Stimulated activated CD4-positive, alpha-beta T cell treated with anti-CD3 and anti-CD28 coated beads, Interleukin-4, amount 100 ng/mL, for 4 hours (primary cell): ENCODE measurements around the gene BPIFB2.
A peak's percentile ranks its signal among the peaks of the same experiment; 100 is the strongest.
"Not testable (repeated sequence)": the region's sequence is repeated elsewhere in the genome, so short reads cannot be mapped to it uniquely, and the experiment has no call there.

Source experiments
- DNase-seq, 2 experiments: peaks; one replicate each; pipeline ENCODE4 v3.0.0-alpha.2; 2020

Gene BPIFB2, protein sequence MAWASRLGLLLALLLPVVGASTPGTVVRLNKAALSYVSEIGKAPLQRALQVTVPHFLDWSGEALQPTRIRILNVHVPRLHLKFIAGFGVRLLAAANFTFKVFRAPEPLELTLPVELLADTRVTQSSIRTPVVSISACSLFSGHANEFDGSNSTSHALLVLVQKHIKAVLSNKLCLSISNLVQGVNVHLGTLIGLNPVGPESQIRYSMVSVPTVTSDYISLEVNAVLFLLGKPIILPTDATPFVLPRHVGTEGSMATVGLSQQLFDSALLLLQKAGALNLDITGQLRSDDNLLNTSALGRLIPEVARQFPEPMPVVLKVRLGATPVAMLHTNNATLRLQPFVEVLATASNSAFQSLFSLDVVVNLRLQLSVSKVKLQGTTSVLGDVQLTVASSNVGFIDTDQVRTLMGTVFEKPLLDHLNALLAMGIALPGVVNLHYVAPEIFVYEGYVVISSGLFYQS

GRCh38 chr20:33007376-33008335 lies at the start of gene BPIFB2:
BPIFB2 (plus strand) TSS chr20:33007704; CDS start chr20:33008575, 871 bp downstream.
- DNase-seq: no peak

DNA sequence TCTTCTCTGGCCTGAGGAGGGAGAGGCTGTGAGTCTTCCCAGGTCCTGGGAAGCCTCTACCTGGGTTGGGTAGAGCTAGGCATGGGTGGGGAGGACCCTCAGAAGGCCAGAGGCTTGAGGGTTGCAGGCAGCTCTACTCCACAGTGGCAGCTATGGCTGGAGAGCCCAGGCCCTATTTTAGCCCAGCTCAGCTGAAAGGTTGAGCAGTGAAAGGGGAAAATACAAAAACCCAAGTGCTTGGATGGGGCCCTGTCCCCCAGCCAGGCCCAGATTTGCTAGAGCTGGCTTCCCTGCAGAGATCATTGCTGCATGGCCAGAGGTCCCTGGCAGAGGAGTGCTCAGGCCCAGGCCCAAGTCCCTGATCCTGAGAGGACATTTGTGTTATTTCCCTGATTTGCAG lies 48.9 kb upstream of the BPIFB2 start:
- DNase-seq: no peak

DNA sequence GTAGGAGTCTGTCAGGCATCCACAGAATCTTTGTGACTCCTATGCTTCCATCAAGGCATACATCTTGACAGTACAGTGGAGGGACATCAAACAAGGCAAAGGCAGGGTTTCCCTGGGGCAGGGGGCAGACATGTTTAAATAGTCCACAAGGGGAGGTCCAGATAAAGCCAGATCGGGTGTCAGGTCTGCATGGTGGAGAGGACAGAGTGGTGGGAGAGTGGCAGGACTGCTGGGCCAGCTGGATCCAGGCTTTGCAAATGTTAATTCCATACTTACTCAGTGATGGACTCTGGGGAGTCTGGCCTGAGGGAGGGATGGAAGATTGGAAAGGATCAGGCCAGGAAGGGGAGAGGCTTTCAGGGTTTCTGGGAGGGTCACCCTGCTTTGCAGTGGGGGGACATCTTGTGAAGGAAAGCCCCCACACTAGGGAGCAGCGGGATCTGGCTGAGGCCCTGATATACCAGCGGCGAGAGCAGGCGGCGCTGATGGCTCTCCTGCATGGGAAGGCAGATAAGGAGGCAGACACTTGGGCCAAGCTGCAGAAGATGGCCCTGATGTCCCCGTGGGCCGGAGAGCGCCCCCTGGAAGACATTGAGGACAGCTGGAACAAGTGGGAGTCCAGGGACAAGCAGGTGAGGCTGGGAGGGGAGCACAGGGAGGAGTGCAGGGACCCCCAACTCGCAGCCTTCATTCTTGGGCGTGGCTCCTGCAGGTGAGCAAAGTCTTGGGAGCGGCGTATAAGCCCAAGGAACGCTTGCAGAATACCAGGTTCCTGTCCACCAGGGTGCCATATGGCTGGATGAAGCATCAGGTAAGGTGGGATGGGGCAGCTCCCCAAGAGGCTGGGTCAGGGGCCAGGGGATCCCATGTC lies 47.9 kb upstream of the BPIFB2 start:
- DNase-seq: no peak

DNA sequence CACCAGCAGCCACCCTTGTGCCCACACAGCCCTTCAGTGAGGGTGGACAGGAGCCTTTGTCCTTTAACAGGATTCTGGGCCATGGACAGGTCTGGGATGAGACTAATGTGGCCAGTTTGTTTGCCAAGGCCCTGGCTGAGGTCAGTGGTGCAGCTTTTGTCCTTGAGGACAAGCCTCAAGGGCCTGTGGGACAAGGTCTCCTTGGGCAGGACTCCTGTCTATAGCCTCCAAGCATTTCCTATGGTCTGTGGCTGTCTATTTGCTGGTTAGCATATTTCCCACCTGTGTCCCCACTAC lies 47.3 kb upstream of the BPIFB2 start:
- DNase-seq: no peak

- no peak for DNase-seq
These were observed 46.4 kb upstream of the BPIFB2 start for GRCh38 chr20:32960849-32961731.

DNA sequence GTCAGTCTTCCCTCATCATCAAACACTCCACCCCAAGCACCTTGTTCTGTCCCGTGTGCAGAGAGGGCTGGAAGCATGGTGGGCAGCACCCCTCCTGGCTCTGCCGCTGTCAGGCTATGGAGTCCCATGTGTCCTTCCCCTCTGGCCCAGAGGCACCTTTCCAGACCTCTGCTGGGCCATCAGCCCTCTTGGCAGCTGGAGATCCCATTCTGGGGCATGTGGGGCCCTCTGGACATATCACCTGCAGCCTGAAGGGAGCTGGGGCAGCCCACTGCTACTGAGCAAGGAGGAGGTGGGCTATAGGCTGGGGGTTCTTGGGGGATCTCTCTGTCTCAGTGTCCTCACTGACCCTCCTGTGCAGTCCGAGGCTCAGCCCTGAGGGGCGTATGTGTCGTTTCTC lies 45.5 kb upstream of the BPIFB2 start:
- no peak for DNase-seq

DNA sequence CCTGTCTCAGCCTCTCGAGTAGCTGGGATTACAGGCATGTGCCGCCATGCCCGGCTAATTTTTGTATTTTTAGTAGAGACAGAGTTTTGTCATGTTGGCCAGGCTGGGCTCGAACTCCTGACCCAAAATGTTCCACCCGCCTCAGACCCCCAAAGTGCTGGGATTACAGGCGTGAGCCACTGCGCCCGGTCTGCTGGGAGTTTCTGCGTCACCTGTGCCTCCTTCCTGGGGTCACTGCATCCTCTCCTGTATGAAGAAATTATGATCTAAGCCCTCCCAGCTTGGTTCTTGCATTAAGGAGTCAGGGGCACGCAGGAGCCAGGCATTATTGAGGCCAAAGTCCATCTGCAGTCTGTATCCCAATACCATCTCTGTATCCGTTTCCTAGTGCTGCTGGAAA lies 44.9 kb upstream of the BPIFB2 start:
- not testable (repeated sequence) for DNase-seq

DNA sequence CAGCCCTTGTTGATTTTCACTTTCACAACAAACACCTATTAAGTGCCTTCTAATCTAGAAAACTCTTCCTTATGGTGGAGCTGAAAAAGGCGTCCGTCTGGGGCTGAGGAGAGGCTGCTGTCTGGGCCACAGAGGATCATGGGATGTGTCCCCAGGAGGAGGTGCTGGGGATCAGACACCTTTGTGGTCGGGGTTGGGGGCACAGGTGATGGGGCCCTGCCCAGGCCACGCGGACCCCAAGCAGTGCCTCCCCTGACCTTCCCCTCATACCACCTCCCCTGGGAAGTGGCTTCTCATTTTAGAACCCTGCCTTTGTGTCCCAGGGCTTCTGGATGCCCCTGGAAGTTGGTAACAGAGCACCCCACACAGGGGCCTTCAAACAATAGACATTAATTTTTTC lies 44.3 kb upstream of the BPIFB2 start:
- DNase-seq: no peak

DNA sequence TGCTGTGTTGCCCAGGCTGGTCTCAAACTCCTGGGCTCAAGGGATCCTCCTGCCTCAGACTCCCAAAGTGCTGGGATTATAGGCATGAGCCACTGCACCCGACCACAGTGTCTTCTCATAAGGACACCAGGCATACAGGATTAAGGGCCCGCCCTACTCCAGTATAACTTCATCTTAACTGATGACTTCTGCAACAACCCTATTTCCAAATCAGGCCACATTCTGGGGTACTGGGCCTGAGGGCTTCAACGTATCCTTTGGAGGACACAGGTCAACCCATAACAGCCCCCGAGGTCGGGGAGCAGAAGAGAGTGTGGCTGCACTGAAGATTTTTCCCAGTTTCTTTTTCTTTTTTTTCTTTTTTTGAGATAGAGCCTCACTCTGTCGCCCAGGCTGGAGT lies 42.9 kb upstream of the BPIFB2 start:
- no peak for DNase-seq

DNA sequence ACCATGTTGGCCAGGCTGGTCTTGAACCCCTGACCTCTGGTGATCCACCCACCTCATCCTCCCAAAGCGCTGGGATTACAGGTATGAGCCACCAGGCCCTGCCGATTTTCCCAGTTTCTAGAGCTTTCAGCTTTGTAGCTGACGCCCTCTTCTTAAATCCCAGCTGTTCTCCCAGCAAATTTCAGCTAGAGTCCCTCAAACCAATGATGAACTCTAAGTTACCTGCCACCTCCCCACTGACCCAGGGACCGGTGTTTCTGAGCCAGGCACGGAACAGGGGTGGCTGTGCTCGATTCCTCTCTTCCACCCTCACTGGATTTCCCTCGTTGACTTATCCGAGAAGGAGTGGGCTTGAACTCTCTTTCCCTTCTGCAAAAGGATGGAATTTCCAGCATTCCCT lies 42.4 kb upstream of the BPIFB2 start:
- no peak for DNase-seq

GRCh38 chr20:32965581-32966373 lies 41.7 kb upstream of the BPIFB2 start:
- peak in 1 of 2 experiments; percentile 52 for DNase-seq

- no peak for DNase-seq
These were observed 41.1 kb upstream of the BPIFB2 start for GRCh38 chr20:32966382-32966781.

- peak in 1 of 2 experiments; percentile 37 for DNase-seq
These were observed 40.4 kb upstream of the BPIFB2 start for GRCh38 chr20:32966881-32967781.

DNA sequence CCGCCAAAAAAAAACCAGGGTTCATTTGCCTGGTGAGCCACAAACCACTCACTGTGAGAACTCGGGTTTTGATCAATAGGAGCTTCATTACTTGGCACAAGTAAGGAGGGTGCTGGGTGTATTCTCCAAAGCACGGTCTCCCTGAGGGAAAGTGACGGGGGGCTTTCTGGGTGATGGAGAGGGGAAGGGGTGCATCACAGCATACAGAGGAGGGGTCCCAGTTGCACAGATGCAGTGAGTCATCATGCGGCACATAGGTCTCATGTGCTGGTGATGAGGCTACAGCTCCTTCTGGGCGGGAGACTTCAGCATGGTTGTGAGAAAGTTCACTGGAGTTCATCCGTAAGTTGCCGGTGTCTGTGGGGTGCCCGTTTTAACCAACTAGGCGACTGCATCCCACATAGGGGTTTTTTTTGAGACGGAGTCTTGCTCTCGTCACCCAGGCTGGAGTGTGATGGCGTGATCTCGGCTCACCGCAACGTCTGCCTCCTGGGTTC lies 39.5 kb upstream of the BPIFB2 start:
- peak in 1 of 2 experiments; percentile 61 for DNase-seq

DNA sequence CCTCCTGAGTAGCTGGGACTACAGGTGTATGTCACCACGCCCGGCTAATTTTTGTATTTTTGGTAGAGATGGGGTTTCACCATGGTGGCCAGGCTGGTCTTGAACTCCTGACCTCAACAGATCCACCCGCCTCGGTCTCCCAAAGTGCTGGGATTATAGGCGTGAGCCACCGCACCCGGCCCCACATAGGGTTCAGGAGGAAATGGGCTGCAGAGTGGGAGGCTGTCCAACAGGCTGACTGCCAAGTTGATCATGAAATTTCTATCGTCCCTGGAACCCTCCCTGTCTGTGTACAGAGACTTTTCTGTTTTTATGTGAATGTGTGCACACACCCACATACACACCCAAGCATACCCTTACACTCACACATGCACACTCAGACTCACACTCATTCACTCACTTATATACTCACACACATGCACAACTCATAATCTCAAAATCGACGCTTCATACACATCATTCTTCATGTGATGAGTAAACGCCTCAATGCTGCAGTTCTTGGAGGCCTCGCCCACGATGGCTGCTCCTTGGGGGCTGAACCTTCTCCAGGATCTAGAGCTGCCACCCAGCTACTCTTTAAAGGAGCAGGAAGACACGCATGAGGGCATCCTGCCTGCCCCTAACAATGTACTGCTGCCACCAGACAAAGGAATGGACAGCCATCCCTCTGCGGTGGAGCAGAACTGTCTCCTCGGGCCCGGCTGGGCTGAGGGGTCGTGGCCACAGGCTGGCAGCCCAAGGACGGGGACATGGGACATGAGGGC lies 38.8 kb upstream of the BPIFB2 start:
- DNase-seq: peak in 1 of 2 experiments; percentile 64

GRCh38 chr20:32969356-32970114 lies 38.0 kb upstream of the BPIFB2 start:
- DNase-seq: no peak

- DNase-seq: no peak
These were observed 37.2 kb upstream of the BPIFB2 start for GRCh38 chr20:32970115-32970972.
